Hepatocyte (in vitro differentiated cells): ENCODE measurements around the gene FMO5.

ENCODE experiments used
- CTCF ChIP-seq: fragments of 200-600 bp; sonication (generic); IDR thresholded peaks from 2 replicates; pipeline ENCODE4 v1.5.1; 2016; ENCODE audit warnings: antibody characterized with exemption, mild to moderate bottlenecking; ENCODE audit not compliant: poor library complexity
- EZH2 ChIP-seq: fragments of 200-600 bp; sonication (generic); IDR thresholded peaks from 2 replicates; pipeline ENCODE4 v1.6.1; 2016; ENCODE audit warnings: antibody characterized with exemption, mild to moderate bottlenecking, borderline replicate concordance
- EZH2phosphoT487 ChIP-seq: fragments of 200-600 bp; sonication (generic); IDR thresholded peaks from one replicate; pipeline ENCODE4 v1.6.1; 2018; ENCODE audit warnings: antibody characterized with exemption, mild to moderate bottlenecking, low read depth, moderate library complexity; ENCODE audit not compliant: unreplicated experiment, severe bottlenecking

GRCh38 chr1:147266381-147266780 lies 41.2 kb upstream of the FMO5 start:
- TF ChIP-seq CTCF (no peak), EZH2phosphoT487 (no peak), EZH2 (no peak)
